CD14-positive monocyte (primary cell): Measurements from ENCODE around the gene CAMTA1. TPM values are rescaled to one million over a fixed set of nuclear protein-coding genes. Genes with fewer than 3 reads are reported as not detected.

Source experiments
- DNase-seq, 3 donors: peaks; one replicate each; pipeline ENCODE4 v3.0.0-alpha.2; 2011 to 2022
- H2AFZ ChIP-seq: 2 replicates; pipeline ENCODE4 v1.6.0; 2012; ENCODE audit warnings: mild to moderate bottlenecking, low read depth, low read length, inconsistent platforms; ENCODE audit not compliant: insufficient read depth, poor library complexity, severe bottlenecking
- H3K27ac ChIP-seq, 2 donors: 1 replicate in 1 of 2; 2 replicates in 1 of 2; pipeline ENCODE4 v1.5.1; 2012 to 2013; ENCODE audit warnings: low read length in 2 of 2, control low read depth in 1 of 2, inconsistent platforms in 1 of 2, low read depth in 1 of 2, mild to moderate bottlenecking in 1 of 2
- H3K27me3 ChIP-seq, 2 donors: one replicate each; pipeline versions ENCODE4 v1.6.0 to v1.6.1; 2011 to 2013; ENCODE audit warnings: low read length in 2 of 2; ENCODE audit not compliant: control insufficient read depth in 2 of 2, insufficient read depth in 2 of 2
- H3K36me3 ChIP-seq, 2 donors: replicated peaks in 1 of 2; 1 replicate in 1 of 2; 2 replicates in 1 of 2; pipeline versions ENCODE4 v1.5.1 to v1.6.1; 2012 to 2013; ENCODE audit warnings: low read length in 2 of 2, control low read depth in 1 of 2, inconsistent platforms in 1 of 2, mild to moderate bottlenecking in 1 of 2; ENCODE audit not compliant: insufficient read depth in 2 of 2, control insufficient read depth in 1 of 2
- H3K4me1 ChIP-seq, 2 donors: 1 replicate in 1 of 2; 2 replicates in 1 of 2; pipeline versions ENCODE4 v1.5.1 to v1.6.1; 2012 to 2013; ENCODE audit warnings: low read length in 2 of 2, control low read depth in 1 of 2, inconsistent platforms in 1 of 2, mild to moderate bottlenecking in 1 of 2, moderate library complexity in 1 of 2; ENCODE audit not compliant: insufficient read depth in 2 of 2, control insufficient read depth in 1 of 2
- H3K4me2 ChIP-seq: replicated peaks from 2 replicates; pipeline ENCODE3; 2012; ENCODE audit warnings: low read length, moderate library complexity, mild to moderate bottlenecking; ENCODE audit not compliant: poor library complexity, severe bottlenecking; ENCODE audit errors: extremely low read depth
- H3K4me3 ChIP-seq, 3 experiments: fragments of 200-600 bp in 1 of 3; sonication (generic) in 1 of 3; replicated peaks in 1 of 3; 1 replicate in 2 of 3; 2 replicates in 1 of 3; pipeline ENCODE4 v1.5.1; 2011 to 2013; ENCODE audit warnings: low read length in 3 of 3, mild to moderate bottlenecking in 3 of 3, control low read depth in 2 of 3, low read depth in 2 of 3, inconsistent platforms in 1 of 3, moderate library complexity in 1 of 3
- H3K79me2 ChIP-seq: 2 replicates; pipeline ENCODE4 v1.6.0; 2012; ENCODE audit warnings: mild to moderate bottlenecking, control low read depth, inconsistent platforms, low read length, moderate library complexity; ENCODE audit not compliant: insufficient read depth
- H3K9ac ChIP-seq: 2 replicates; pipeline ENCODE4 v1.6.0; 2017; ENCODE audit warnings: low read length, mild to moderate bottlenecking; ENCODE audit not compliant: insufficient read depth, poor library complexity, severe bottlenecking
- H3K9me3 ChIP-seq, 2 donors: replicated peaks in 1 of 2; 1 replicate in 1 of 2; 2 replicates in 1 of 2; pipeline versions ENCODE4 v1.5.1 to v1.6.1; 2012 to 2013; ENCODE audit warnings: low read length in 2 of 2, control low read depth in 1 of 2; ENCODE audit not compliant: control insufficient read depth in 1 of 2, insufficient read depth in 1 of 2
- H4K20me1 ChIP-seq: 2 replicates; pipeline ENCODE4 v1.6.0; 2012; ENCODE audit warnings: mild to moderate bottlenecking, low read length, control low read depth, moderate library complexity; ENCODE audit not compliant: insufficient read depth
- H3K27ac Mint-ChIP-seq, 7 donors: one replicate each; pipeline ENCODE4 v1.8.0; 2020; ENCODE audit warnings: mild to moderate bottlenecking in 7 of 7, mixed read lengths in 7 of 7, moderate library complexity in 6 of 7, inconsistent platforms in 2 of 7
- H3K27me3 Mint-ChIP-seq, 3 donors: one replicate each; pipeline ENCODE4 v1.8.0; 2021 to 2022; ENCODE audit warnings: low read depth in 3 of 3, mild to moderate bottlenecking in 3 of 3, mixed read lengths in 3 of 3, moderate library complexity in 3 of 3, inconsistent platforms in 1 of 3
- H3K36me3 Mint-ChIP-seq, 2 donors: one replicate each; pipeline ENCODE4 v1.8.0; 2020; ENCODE audit warnings: mixed read lengths in 2 of 2, inconsistent platforms in 1 of 2, mild to moderate bottlenecking in 1 of 2
- H3K4me1 Mint-ChIP-seq: one replicate; pipeline ENCODE4 v1.8.0; 2020; ENCODE audit warnings: mild to moderate bottlenecking, mixed read lengths
- H3K4me3 Mint-ChIP-seq, 2 donors: one replicate each; pipeline ENCODE4 v1.8.0; 2020; ENCODE audit warnings: mild to moderate bottlenecking in 2 of 2, mixed read lengths in 2 of 2, moderate library complexity in 1 of 2
- H3K9me3 Mint-ChIP-seq, 7 donors: one replicate each; pipeline ENCODE4 v1.8.0; 2020 to 2022; ENCODE audit warnings: mixed read lengths in 7 of 7, mild to moderate bottlenecking in 6 of 7, moderate library complexity in 6 of 7, inconsistent platforms in 2 of 7
- CTCF ChIP-seq: fragments of 200-600 bp; IDR thresholded peaks from one replicate; pipeline ENCODE4 v1.8.0; 2022; ENCODE audit warnings: antibody characterized with exemption, mild to moderate bottlenecking
- WGBS: methylation state at CpG from one replicate; pipeline ENCODE4 v1.1.5; 2013; ENCODE audit warnings: missing lambda C conversion rate; ENCODE audit not compliant: insufficient coverage; 5-methylcytosine and 5-hydroxymethylcytosine counted together
- intact Hi-C, 2 donors: fragments of 100-400 bp; cut with micrococcal nuclease; formaldehyde crosslinking; loops; one replicate each; pipeline versions ENCODE4 v1.15.0 to v1.15.1; 2023
- polyA plus RNA-seq, 3 donors: library from polyadenylated mRNA; depleted of rRNA in 1 of 3; unstranded in 2 of 3; stranded (reverse) in 1 of 3; fragments of 300-500 nt in 2 of 3; fragments of >200 nt in 1 of 3; fragmentation: Illumina TruSeq in 2 of 3; gene quantifications; 1 replicate in 2 of 3; 2 replicates in 1 of 3; pipeline ENCODE4 v1.2.3, GENCODE V29; 2012 to 2021

The CAMTA1 gene
- polyA plus RNA-seq, 3 donors = 52.0 to 89.6 (median 78.3) TPM

- no peak overlapping the region for H3K4me2 ChIP-seq
- DNase-seq = no peak
- no peaks in the 10 kb centered on the region for H3K36me3 Mint-ChIP-seq
- no peak overlapping the region for H3K9ac ChIP-seq
- H3K27ac ChIP-seq = no peak overlapping the region
- H3K36me3 ChIP-seq = no peaks in the 10 kb centered on the region
- intact Hi-C loops = no loop called here
- no peaks in the 10 kb centered on the region for H3K4me1 Mint-ChIP-seq
- peaks cover 4 to 6% (median 6%) of the 10 kb centered on the region in 3 donors for H3K27me3 Mint-ChIP-seq
- peaks cover 0 to under 1% (median 0%) of the 10 kb centered on the region in 7 donors for H3K9me3 Mint-ChIP-seq
- WGBS = 80% methylated on average over 10 of the region's 10 CpGs
- H3K79me2 ChIP-seq = no peaks in the 10 kb centered on the region
- no peak overlapping the region for H3K4me3 ChIP-seq
- no peak overlapping the region for H3K4me3 Mint-ChIP-seq
- no peaks in the 10 kb centered on the region for H3K4me1 ChIP-seq
- TF ChIP-seq CTCF = no peak
- no peak overlapping the region for H2AFZ ChIP-seq
- no peaks in the 10 kb centered on the region for H3K9me3 ChIP-seq
- H4K20me1 ChIP-seq = no peaks in the 10 kb centered on the region
- no peaks in the 10 kb centered on the region for H3K27me3 ChIP-seq
- peak overlapping the region in 1 of 7 donors; percentile 81 for H3K27ac Mint-ChIP-seq
These were observed 562.8 kb downstream of the CAMTA1 start for GRCh38 chr1:7348073-7348472.

GRCh38 chr1:7348580-7348979 lies 563.3 kb downstream of the CAMTA1 start:
- intact Hi-C loops = no loop called here
- no peaks in the 10 kb centered on the region for H3K36me3 ChIP-seq
- Mint-ChIP-seq H3K4me3 (no peak overlapping the region), H3K27ac (no peak overlapping the region), H3K36me3 (no peaks in the 10 kb centered on the region), H3K4me1 (no peaks in the 10 kb centered on the region), H3K27me3 (peaks cover 3 to 6% (median 6%) of the 10 kb centered on the region in 3 donors), H3K9me3 (no peaks in the 10 kb centered on the region)
- no peak overlapping the region for H3K27ac ChIP-seq
- H3K9ac ChIP-seq = no peak overlapping the region
- H3K4me2 ChIP-seq = no peak overlapping the region
- no peaks in the 10 kb centered on the region for H4K20me1 ChIP-seq
- DNase-seq = no peak
- 70% methylated on average over 9 of the region's 10 CpGs for WGBS
- TF ChIP-seq CTCF = no peak
- H3K4me3 ChIP-seq = no peak overlapping the region
- H3K9me3 ChIP-seq = no peaks in the 10 kb centered on the region
- no peaks in the 10 kb centered on the region for H3K27me3 ChIP-seq
- no peak overlapping the region for H2AFZ ChIP-seq
- H3K79me2 ChIP-seq = no peaks in the 10 kb centered on the region
- no peaks in the 10 kb centered on the region for H3K4me1 ChIP-seq
